HG02938 (cell line): ENCODE measurements around the gene CUTA.
A peak's percentile ranks its signal among the peaks of the same experiment; 100 is the strongest.
"Not testable (repeated sequence)": the region's sequence is repeated elsewhere in the genome, so short reads cannot be mapped to it uniquely, and the experiment has no call there.

Experiments used
- ATAC-seq: cut with Tn5 transposase; IDR thresholded peaks from one replicate; pipeline ENCODE4 v1.9.1; 2021; ENCODE audit warnings: mild to moderate bottlenecking, moderate library complexity; ENCODE audit not compliant: unreplicated experiment

CUTA gene

GRCh38 chr6:33407132-33407718 lies 10.7 kb downstream of the CUTA start:
- no peak for ATAC-seq

GRCh38 chr6:33406126-33406525 lies 11.8 kb downstream of the CUTA start:
- no peak for ATAC-seq

- no peak for ATAC-seq
These were observed 12.4 kb downstream of the CUTA start for GRCh38 chr6:33405386-33405940.

GRCh38 chr6:33404884-33405283 lies 13.0 kb downstream of the CUTA start:
- no peak for ATAC-seq

DNA sequence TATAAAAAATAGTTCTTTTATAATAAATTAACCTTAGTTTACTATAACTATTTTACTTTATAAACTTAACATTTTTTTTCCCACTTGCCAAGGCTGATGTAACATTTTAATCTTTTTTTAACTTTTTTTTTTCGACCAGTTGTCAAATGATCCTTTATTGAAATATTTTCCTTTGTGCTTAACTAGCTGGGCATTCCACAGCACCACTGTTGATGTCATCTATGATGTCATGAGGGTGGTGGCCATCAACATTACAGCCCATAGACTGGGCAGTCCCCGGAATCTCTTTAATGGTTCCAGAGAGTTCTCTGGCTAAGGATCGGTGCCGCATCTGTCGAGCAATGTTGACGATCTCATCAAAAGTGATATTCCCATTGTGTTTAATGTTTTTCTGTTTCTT lies 18.0 kb downstream of the CUTA start:
- not testable (repeated sequence) for ATAC-seq

- ATAC-seq: not testable (repeated sequence)
These were observed 19.3 kb downstream of the CUTA start for GRCh38 chr6:33398601-33399000.

DNA sequence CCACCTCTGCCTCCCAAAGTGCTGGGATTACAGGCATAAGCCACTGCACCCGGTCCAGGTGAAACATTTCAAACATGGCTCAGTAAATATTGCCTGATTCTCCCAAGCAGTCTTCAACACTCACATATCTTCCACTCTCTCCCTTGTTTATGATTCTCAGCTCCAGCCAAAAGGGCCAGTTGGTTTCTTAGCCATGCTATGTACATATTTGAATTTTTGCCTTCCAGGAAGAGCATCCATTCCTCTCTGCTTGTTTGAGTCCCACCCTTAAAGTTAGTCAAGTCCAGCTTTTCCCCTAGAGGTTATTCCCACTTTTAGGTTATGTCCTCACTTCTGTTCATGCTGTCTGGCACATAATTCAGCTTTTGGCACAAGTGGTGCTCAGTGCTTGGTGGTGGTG lies 20.4 kb downstream of the CUTA start:
- ATAC-seq: no peak

- no peak for ATAC-seq
These were observed 24.9 kb downstream of the CUTA start for GRCh38 chr6:33392979-33393378.

DNA sequence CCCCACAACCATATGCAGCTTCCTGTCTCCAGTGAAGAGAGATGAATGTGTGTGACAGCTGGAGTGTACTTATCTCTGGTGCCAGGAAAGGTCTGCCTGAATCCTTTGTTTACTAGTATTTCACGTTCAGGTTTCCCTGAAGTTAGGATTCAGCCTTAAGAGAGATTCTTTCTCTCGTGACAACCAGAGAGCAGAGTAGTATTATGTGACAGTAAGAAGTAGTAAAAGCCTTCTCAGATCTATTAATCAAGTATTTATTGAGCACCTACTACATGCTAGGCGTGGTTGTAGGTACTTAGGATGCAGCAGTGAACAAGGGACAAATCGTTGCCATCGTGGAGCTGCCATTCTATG lies 25.3 kb downstream of the CUTA start:
- ATAC-seq: no peak

DNA sequence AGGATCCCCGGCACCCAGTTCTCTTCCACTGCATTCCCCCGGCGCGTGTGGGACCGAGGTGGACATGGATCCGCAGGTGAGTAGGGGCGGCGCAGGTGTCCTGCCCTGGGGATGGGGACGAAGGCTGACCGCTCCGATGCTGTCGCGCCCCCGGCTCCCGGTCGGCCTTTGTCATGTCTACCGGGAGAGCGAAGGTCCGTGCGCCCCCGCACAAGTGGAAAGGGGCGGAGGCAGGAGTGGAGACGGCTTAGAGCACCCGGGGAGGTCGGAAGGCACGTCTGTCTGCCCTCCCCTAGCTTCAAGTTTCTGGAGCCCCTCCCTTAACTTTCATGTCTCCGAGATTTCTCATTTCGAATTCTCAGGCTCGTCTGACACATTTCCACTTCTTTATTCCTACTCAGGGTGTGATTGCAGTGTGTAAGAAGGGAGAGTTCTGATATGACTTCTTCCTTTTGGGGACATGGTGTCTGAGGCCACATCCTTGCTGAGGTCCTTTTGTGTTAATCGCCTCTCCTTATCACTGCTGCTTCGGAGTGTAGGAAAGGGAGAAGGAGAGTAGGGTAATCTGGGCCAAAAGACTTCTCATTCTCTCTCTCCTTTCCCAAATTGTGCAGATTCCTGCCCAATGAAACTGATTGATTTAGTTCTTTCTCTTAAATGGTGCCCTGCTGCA lies 25.8 kb downstream of the CUTA start:
- ATAC-seq: no peak

GRCh38 chr6:33391278-33391921 lies 26.5 kb downstream of the CUTA start, which contains the start of gene KIFC1:
KIFC1 (plus strand) TSS chr6:33391823; CDS start chr6:33391986, 163 bp downstream.
- peak; percentile 87 for ATAC-seq

GRCh38 chr6:33390767-33391277 lies 27.1 kb downstream of the CUTA start:
- no peak for ATAC-seq

DNA sequence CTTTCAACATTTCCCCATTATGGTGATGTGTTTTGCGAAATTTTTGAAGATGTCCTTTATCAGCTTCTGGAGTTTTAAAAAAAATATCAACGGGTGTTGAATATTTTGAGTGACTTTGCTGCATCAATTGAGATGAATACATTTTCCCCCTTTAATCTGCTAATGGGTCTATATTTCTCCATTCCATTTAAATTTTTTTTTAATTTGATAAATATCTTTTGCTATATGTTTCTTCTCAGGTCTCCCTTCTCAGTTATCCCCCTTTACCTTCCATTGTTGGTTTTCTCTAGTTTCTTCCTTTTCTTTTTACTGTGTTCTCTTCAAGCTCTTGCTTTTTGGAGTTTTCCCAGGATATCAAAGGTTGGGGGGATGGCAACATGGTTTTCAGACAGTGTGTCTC lies 27.7 kb downstream of the CUTA start:
- no peak for ATAC-seq

DNA sequence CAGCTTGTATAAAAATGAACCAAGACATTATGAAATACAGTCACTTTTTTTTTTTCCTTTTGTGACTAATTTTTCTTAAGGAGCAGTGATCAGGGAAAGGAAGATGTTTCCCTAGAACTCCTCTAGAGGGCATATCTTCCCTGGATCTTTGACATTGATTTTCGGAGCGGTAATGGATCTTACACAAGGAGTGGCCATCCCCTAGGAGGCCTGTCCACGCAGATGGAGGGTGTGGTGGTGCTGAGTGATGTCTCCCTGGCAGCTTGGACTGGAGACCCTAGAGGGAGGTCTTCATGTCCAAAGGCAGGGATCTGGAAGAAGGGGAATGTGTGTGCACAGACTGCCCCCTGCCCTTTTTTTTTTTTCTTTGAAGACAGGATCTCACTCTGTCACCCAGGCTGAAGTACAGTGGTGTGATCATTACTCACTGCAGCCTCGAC lies 33.3 kb downstream of the CUTA start:
- ATAC-seq: no peak

- no peak for ATAC-seq
These were observed 34.3 kb downstream of the CUTA start for GRCh38 chr6:33383427-33384185.

GRCh38 chr6:33380272-33380981 lies 37.5 kb downstream of the CUTA start:
- ATAC-seq: no peak

DNA sequence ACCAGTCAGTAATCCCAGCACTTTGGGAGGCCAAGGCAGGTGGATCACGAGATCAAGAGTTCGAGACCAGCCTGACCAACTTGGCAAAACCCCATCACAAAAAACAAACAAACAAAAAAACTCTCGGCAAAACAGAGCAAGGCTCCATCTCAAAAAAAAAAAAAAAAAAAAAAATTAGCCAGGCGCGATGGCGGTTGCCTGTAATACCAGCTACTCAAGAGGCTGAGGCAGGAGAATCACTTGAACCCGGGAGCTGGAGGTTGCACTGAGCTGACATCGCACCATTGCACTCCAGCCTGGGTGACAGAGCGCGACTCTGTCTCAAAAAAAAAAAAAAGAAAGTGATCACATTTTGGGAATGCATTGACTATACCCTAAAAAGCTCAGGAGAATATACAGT lies 38.7 kb downstream of the CUTA start:
- ATAC-seq: not testable (repeated sequence)

DNA sequence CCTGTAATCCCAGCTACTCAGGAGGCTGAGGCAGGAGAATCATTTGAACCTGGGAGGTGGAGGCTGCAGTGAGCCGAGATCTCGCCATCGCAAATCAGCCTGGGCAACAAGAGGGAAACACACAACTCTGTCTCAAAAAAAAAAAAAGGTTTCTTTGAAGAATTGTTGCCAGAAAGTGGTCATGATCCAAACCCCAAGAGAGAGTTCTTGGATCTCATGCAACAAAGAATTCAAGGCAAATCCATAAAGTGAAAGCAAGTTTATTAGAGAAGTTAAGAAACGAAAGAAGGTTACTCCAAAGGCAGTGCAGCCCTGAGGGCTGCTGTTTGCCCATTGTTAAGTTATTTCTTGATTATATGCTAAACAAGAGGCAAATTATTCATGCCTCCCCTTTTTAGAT lies 40.7 kb downstream of the CUTA start:
- no peak for ATAC-seq

DNA sequence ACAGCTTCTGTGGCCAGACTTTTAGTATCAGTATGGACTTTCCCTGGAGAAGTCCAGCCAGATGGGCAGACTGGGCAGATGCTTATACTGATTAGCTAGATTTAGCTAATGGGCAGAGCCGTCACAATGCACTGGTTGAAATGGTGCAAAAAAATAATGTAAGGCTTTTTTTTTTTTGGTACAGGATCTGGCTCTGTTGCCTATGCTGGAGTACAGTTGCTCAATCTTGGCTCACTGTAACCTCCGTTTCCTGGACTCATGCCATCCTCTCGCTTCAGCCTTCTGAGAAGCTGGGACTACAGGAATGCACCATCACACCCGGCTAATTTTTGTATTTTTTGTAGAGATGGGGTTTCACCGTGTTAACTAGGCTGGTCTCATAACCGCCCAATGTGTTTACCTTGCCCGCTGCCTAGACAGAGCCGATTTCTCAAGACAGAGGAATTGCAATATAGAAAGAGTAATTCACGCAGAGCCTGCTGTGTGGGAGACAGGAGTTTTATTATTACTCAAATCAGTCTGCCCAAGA lies 42.7 kb downstream of the CUTA start:
- ATAC-seq: no peak
